Erythroblast (primary cell): Measurements from ENCODE around the gene SGCD.

Source experiments
- GATA1 ChIP-seq: IDR thresholded peaks from 2 replicates; pipeline ENCODE4 v1.6.1; 2011; ENCODE audit warnings: low read depth, mild to moderate bottlenecking, control low read depth, low read length, moderate library complexity
- POLR2A ChIP-seq: IDR thresholded peaks from 2 replicates; pipeline ENCODE4 v1.6.1; 2011; ENCODE audit warnings: mild to moderate bottlenecking, low read length

DNA sequence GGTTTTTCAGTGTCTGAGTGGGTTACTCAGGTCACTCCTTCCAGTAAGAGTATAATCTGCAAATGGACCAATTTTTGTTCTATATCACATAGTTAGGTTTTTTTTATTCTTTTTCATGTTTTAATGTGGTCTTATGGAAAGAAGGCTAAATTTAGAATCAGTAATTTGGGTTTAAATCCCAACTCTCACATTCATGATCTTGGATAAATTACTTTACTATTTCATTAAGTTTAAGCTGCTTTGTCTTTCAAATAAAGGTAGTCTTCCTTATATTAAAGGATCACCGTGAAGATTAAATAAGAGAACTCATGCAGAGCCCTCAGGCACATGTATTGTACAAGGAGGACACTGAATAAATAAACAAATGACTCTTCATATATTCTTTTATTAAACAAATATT lies 234.7 kb downstream of the SGCD start:
- TF ChIP-seq POLR2A, result no peak
- no peak for TF ChIP-seq GATA1
